Astrocyte of the cerebellum (primary cell): ENCODE measurements around the gene GPR171.

Experiments
- DNase-seq: peaks from one replicate; pipeline ENCODE4 v3.0.0-alpha.2; 2011; ENCODE audit warnings: low read depth
- H3K4me3 ChIP-seq: 2 replicates; pipeline ENCODE4 v1.5.1; 2011; ENCODE audit warnings: mild to moderate bottlenecking, low read depth, low read length, moderate library complexity
- CTCF ChIP-seq: IDR thresholded peaks from 2 replicates; pipeline ENCODE4 v1.5.1; 2012; ENCODE audit warnings: low read length, low read depth, moderate library complexity, mild to moderate bottlenecking; ENCODE audit errors: missing control alignments
- in situ Hi-C: cut with HindIII; loops from 2 replicates; pipeline ENCODE4 v1.10.0; 2017; ENCODE audit warnings: low sequenced_read_pairs

The GPR171 gene

GRCh38 chr3:151169262-151169947 is 33.6 kb downstream of the GPR171 start:
- DNase-seq = no peak
- in situ Hi-C loops = no loop called here
- TF ChIP-seq CTCF = no peak
- no peak overlapping the region for H3K4me3 ChIP-seq

GRCh38 chr3:151168269-151169094 is 34.5 kb downstream of the GPR171 start:
- in situ Hi-C loops = no loop called here
- peak; percentile 41 for DNase-seq

GRCh38 chr3:151166161-151166560 is 36.9 kb downstream of the GPR171 start:
- no peak for DNase-seq
- in situ Hi-C loops = no loop called here
- H3K4me3 ChIP-seq = no peak overlapping the region
- no peak for TF ChIP-seq CTCF

More at GRCh38 chr3:151168269-151169094, 34.5 kb downstream of the GPR171 start:
- TF ChIP-seq CTCF = peak; percentile 90
- H3K4me3 ChIP-seq = no peak overlapping the region

GRCh38 chr3:151165226-151165625 is 37.8 kb downstream of the GPR171 start:
- no peak for TF ChIP-seq CTCF
- DNase-seq = no peak
- no peak overlapping the region for H3K4me3 ChIP-seq
- in situ Hi-C loops = no loop called here

GRCh38 chr3:151159806-151160205 is 43.2 kb downstream of the GPR171 start:
- no peak for TF ChIP-seq CTCF
- DNase-seq = no peak
- in situ Hi-C loops = no loop called here
- no peak overlapping the region for H3K4me3 ChIP-seq

- peak; percentile 56 for TF ChIP-seq CTCF
- peak; percentile 52 for DNase-seq
- in situ Hi-C loops = no loop called here
These were observed 46.3 kb downstream of the GPR171 start for GRCh38 chr3:151156618-151157216.

More at GRCh38 chr3:151156618-151157216, 46.3 kb downstream of the GPR171 start:
- no peak overlapping the region for H3K4me3 ChIP-seq
